ENCODE measurements around the gene NT5C1B.

NT5C1B gene

GRCh38 chr2:18514526-18515461 is 74.6 kb downstream of the NT5C1B start:
- no peak for DNase-seq (ENCODE audit: low read depth)

Measured in T-helper 22 cell (primary cell).